Islet of Langerhans (tissue), 1 donor: Measurements from ENCODE around the gene FOXP4.

Source experiments
- FAIRE-seq: peaks from one replicate; lab custom pipeline; 2011; peaks lifted over from hg19 to GRCh38; lab: Jason Lieb, UNC

FOXP4 gene

GRCh38 chr6:41647061-41647511 lies 100.9 kb downstream of the FOXP4 start:
- FAIRE-seq = no peak

- FAIRE-seq = no peak
Observed at GRCh38 chr6:41648070-41648585, 101.9 kb downstream of the FOXP4 start.

GRCh38 chr6:41648921-41649320 lies 102.7 kb downstream of the FOXP4 start:
- FAIRE-seq = no peak

GRCh38 chr6:41649596-41649995 lies 103.4 kb downstream of the FOXP4 start:
- no peak for FAIRE-seq

GRCh38 chr6:41650120-41650519 lies 103.9 kb downstream of the FOXP4 start:
- no peak for FAIRE-seq

- no peak for FAIRE-seq
Observed at GRCh38 chr6:41651246-41651961, 105.2 kb downstream of the FOXP4 start.
